DND-41 (cell line): ENCODE results near the gene RAB6A.

Experiments used
- EZH2 ChIP-seq: IDR thresholded peaks from 3 replicates; pipeline ENCODE4 v1.6.1; 2012; ENCODE audit warnings: borderline replicate concordance, low read depth, mild to moderate bottlenecking, moderate library complexity, low read length, inconsistent platforms; ENCODE audit not compliant: severe bottlenecking
- TF ChIP-seq, protein P1 (sequence below): IDR thresholded peaks from 2 replicates; pipeline ENCODE4 v1.5.1; 2012; ENCODE audit warnings: borderline replicate concordance, low read length, moderate library complexity, mild to moderate bottlenecking; ENCODE audit not compliant: poor library complexity, severe bottlenecking; ENCODE audit errors: extremely low read depth

DNA sequence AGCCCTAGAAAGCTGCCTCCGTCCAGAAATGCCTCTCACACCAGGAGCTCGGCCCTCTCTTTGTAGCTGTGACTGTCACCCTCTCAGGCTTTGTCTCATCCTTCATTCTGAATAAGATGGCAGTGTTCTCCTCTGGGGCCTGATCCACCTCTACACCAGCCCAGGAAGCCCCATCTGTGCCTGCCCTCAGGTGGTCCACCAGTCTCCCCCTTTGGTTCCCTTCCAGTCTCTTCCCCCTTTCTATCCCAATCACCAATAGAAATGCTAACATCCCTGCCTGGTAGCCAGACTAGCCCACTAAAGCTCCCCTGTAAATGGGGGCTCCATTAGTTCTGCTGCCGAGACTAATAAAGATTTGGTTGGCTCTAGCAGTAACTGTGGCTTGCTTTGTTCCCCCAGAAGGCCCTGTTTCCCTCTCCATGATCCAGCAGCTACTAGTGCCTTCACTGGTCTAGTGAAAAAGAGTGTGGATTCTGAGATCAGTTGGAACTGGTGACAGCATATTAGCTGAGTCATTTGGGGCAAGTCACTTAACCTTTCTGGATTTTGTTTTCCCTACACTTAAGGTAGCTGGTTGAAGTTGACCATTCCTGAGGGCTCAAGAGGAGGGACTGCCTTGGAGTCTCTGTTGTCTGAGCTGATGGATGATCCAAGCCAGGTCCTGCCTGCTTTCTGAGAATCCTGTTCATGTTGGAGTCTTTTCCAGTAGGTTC, 98.3 kb downstream of the RAB6A start:
- TF ChIP-seq EZH2 = no peak
- TF ChIP-seq, protein P1, sequence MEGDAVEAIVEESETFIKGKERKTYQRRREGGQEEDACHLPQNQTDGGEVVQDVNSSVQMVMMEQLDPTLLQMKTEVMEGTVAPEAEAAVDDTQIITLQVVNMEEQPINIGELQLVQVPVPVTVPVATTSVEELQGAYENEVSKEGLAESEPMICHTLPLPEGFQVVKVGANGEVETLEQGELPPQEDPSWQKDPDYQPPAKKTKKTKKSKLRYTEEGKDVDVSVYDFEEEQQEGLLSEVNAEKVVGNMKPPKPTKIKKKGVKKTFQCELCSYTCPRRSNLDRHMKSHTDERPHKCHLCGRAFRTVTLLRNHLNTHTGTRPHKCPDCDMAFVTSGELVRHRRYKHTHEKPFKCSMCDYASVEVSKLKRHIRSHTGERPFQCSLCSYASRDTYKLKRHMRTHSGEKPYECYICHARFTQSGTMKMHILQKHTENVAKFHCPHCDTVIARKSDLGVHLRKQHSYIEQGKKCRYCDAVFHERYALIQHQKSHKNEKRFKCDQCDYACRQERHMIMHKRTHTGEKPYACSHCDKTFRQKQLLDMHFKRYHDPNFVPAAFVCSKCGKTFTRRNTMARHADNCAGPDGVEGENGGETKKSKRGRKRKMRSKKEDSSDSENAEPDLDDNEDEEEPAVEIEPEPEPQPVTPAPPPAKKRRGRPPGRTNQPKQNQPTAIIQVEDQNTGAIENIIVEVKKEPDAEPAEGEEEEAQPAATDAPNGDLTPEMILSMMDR = no peak
